Activated B cell treated with CpG ODN at 0.5 μM for 24 hours (primary cell): Measurements from ENCODE around the gene IFI35. TPM values are rescaled to one million over a fixed set of nuclear protein-coding genes. Genes with fewer than 3 reads are reported as not detected.

Source experiments
- ATAC-seq: fragments of 200-7000 bp; cut with Tn5 transposase; one replicate; pipeline ENCODE4 v1.10.0; 2021; ENCODE audit warnings: low read depth, mild to moderate bottlenecking, moderate library complexity
- CTCF ChIA-PET: fragments of 350-600 bp; sonication (Branson Sonifier 250); formaldehyde crosslinking; loops from one replicate; lab custom pipeline; 2021; ENCODE audit warnings: antibody characterized with exemption; lab: Charles Lee
- POLR2A ChIA-PET: fragments of 350-600 bp; sonication (Branson Sonifier 250); formaldehyde crosslinking; loops from one replicate; lab custom pipeline; 2021; ENCODE audit warnings: antibody characterized with exemption; lab: Charles Lee
- DNase-seq: peaks from one replicate; pipeline ENCODE4 v3.0.0; 2022
- H3K27ac Mint-ChIP-seq: one replicate; pipeline ENCODE4 v1.8.0; 2020; ENCODE audit warnings: mixed read lengths
- H3K27me3 Mint-ChIP-seq: one replicate; pipeline ENCODE4 v1.8.0; 2021; ENCODE audit warnings: mixed read lengths
- H3K36me3 Mint-ChIP-seq: one replicate; pipeline ENCODE4 v1.8.0; 2021; ENCODE audit warnings: low read depth, mixed read lengths
- H3K4me1 Mint-ChIP-seq: one replicate; pipeline ENCODE4 v1.8.0; 2021; ENCODE audit warnings: mixed read lengths
- H3K4me3 Mint-ChIP-seq: one replicate; pipeline ENCODE4 v1.8.0; 2020; ENCODE audit warnings: mild to moderate bottlenecking, mixed read lengths
- H3K9me3 Mint-ChIP-seq: one replicate; pipeline ENCODE4 v1.8.0; 2020; ENCODE audit warnings: mixed read lengths
- intact Hi-C: fragments of 100-400 bp; cut with micrococcal nuclease; formaldehyde crosslinking; loops from one replicate; pipeline ENCODE4 v1.15.1; 2024
- total RNA-seq: library from RNA; stranded (reverse); gene quantifications from 2 replicates; pipeline ENCODE4 v1.2.3, GENCODE V29; 2022
- TF ChIP-seq, protein P1 (sequence below): fragments of 200-600 bp; IDR thresholded peaks from one replicate; pipeline ENCODE4 v1.8.0; 2022; ENCODE audit warnings: antibody characterized with exemption, mild to moderate bottlenecking

IFI35 gene
- total RNA-seq, 1 donor from 2014 or later = 50.5 TPM

DNA sequence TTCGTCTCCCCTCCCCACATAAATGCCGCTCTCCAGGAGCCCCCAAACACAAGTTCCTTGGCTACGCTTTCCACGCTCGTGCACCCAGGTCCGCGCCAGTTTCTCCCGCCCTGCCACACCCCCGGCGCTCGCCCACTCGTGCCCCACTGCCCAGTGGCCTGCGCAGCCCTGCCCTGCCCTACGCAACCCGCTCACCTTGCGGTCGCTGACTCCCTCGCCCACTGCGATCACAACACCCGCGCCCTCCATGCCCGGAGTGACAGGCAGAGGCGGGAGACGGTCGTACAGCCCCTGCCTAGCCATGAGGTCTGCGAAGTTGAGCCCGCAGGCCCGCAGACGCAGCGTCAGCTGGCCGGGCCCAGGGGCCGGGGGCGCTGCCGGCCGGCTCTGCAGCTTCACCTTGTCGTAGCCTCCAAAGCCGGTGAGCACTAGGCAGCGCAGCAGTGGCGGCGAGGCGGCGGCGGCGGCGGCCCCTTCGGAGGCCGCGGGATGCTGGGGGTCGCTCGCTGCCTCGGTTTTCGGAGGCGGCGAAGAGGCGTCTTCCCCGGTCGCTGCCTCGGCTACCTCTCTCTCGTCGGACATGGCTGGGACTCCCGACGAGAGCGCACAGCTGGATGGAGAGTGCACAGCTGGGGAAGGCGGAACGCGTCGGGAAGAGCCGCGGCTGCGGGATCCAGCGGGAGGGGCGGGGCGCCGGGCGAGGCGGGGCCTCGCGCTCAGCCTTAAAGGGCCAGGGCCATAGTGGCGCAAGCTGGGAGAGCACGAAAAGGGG, 15.3 kb downstream of the IFI35 start, which contains the start of gene VAT1:
Gene VAT1, minus strand, starts transcription at position 645 of the 772 bp plus-strand sequence. Its CDS starts 63 bp downstream, at position 582.
- CTCF ChIA-PET = interaction anchor here (0.9 kb wide), 1 partner anchor 24 kb away, joined by 3 read pairs; the partner anchor contains the start of gene RPL27
- Mint-ChIP-seq H3K27me3 (no peaks in the 10 kb centered on the region), H3K9me3 (no peaks in the 10 kb centered on the region), H3K4me3 (peak within 1 kb of the TSS; percentile 92), H3K36me3 (peaks cover 11% of the 10 kb centered on the region), H3K27ac (peak within 1 kb of the TSS; percentile 78), H3K4me1 (peaks cover 24% of the 10 kb centered on the region)
- ATAC-seq = peak; percentile 46
- TF ChIP-seq, protein P1, sequence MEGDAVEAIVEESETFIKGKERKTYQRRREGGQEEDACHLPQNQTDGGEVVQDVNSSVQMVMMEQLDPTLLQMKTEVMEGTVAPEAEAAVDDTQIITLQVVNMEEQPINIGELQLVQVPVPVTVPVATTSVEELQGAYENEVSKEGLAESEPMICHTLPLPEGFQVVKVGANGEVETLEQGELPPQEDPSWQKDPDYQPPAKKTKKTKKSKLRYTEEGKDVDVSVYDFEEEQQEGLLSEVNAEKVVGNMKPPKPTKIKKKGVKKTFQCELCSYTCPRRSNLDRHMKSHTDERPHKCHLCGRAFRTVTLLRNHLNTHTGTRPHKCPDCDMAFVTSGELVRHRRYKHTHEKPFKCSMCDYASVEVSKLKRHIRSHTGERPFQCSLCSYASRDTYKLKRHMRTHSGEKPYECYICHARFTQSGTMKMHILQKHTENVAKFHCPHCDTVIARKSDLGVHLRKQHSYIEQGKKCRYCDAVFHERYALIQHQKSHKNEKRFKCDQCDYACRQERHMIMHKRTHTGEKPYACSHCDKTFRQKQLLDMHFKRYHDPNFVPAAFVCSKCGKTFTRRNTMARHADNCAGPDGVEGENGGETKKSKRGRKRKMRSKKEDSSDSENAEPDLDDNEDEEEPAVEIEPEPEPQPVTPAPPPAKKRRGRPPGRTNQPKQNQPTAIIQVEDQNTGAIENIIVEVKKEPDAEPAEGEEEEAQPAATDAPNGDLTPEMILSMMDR = no peak
- intact Hi-C loops = loop anchor here (1.0 to 5.0 kb wide), 4 partner anchors 15 to 190 kb away; partner anchors contain the start of genes BRCA1, IFI35, RPL27 and TMEM106A
- POLR2A ChIA-PET = interaction anchor here (0.6 to 2.5 kb wide), 15 partner anchors 9 to 1099 kb away, joined by 3 to 22 read pairs (median 5); partner anchors contain the start of genes BRCA1, IFI35, RPL27 and TMEM106A
- peak; percentile 66 for DNase-seq

DNA sequence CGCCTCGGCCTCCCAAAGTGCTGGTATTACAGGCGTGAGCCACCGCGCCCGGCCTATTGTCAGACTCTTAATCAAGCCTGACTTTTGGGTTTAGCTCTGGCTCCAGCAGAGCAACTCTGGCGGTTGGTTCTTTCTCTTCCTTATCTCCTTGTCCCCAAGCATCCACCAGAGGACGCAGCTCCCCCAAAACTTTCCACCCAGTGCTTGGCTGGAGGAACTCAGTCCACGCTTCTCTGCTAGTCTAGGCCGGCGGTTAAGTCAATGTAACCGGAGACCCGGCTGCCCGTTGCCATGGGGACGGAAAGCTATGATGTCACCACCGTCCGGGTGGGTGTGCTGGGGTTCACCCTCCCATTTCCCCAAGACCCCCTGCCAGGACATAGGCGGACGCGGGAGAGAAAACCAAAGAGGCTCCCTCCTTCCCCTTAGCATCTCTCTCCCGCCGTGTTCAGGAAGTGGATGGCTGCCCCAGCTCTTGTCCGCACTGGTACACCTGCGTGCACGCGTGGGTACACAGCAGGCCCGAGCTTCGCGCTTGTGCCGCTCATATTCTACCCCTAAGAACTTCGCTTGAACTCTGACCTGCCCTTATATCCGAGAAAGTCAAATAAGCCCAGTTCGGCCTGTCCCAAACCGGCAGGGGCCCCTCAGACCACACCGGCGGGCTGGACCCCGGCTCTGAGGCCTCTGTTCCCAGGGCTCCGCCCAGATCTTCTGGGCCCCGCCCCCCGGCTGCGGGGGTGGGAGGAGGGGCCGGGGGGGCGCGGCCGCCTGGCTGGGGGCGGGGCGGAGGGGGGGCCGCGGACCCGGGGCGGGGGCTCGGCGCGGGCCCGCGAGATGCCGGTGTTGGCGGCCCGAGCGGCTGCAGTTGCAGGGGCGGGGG, 18.1 kb downstream of the IFI35 start, which contains the start of gene RND2:
Gene RND2, plus strand, starts transcription at position 825 of the 883 bp plus-strand sequence. CDS start 117 bp downstream, outside the sequence.
- intact Hi-C loops = loop anchor here (1.0 to 5.0 kb wide), 5 partner anchors 146 to 459 kb away; partner anchors contain the start of genes DHX8 and TMEM106A
- Mint-ChIP-seq H3K27ac (peak within 1 kb of the TSS; percentile 87), H3K4me3 (peak within 1 kb of the TSS; percentile 92), H3K9me3 (no peaks in the 10 kb centered on the region), H3K36me3 (peaks cover 6% of the 10 kb centered on the region), H3K27me3 (no peaks in the 10 kb centered on the region), H3K4me1 (peaks cover 24% of the 10 kb centered on the region)
- DNase-seq = peak; percentile 79
- POLR2A ChIA-PET = interaction anchor here (0.6 to 3.8 kb wide), 17 partner anchors 9 to 459 kb away, joined by 3 to 53 read pairs (median 7); partner anchors contain the start of genes BECN1, BRCA1, DHX8 and IFI35
- peak; percentile 65 for ATAC-seq
- CTCF ChIA-PET = interaction anchor here (0.5 to 2.3 kb wide), 5 partner anchors 12 to 200 kb away, joined by 3 to 8 read pairs (median 4); partner anchors contain the start of genes RPL27 and TMEM106A
- TF ChIP-seq, protein P1 = no peak

DNA sequence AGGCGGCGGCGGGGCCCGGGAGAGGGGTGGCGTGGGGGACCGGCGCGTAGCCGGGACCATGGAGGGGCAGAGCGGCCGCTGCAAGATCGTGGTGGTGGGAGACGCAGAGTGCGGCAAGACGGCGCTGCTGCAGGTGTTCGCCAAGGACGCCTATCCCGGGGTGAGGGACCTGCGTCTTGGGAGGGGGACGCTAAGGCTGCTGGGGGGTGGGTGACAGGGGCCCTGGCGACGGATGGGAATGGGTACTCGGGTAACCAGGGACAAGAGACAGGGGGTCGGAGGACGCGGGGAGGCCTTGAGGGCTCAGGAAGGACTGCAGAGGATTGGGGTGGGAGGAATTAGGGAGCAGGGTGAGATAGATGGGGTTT, 18.7 kb downstream of the IFI35 start:
- Mint-ChIP-seq H3K27ac (no peak overlapping the region), H3K27me3 (no peaks in the 10 kb centered on the region), H3K36me3 (peaks cover 6% of the 10 kb centered on the region), H3K9me3 (no peaks in the 10 kb centered on the region), H3K4me1 (peaks cover 24% of the 10 kb centered on the region), H3K4me3 (peak overlapping the region; percentile 73)
- CTCF ChIA-PET = interaction anchor here (0.5 to 2.3 kb wide), 2 partner anchors 27 to 199 kb away, joined by 3 to 8 read pairs; partner anchors contain the start of gene RPL27
- POLR2A ChIA-PET = interaction anchor here (1.1 to 3.8 kb wide), 9 partner anchors 27 to 458 kb away, joined by 4 to 53 read pairs (median 13); partner anchors contain the start of genes BRCA1, DHX8, NBR1 and RPL27
- ATAC-seq (no peak), DNase-seq (no peak)
- intact Hi-C loops = no loop called here
- TF ChIP-seq, protein P1 = no peak

DNA sequence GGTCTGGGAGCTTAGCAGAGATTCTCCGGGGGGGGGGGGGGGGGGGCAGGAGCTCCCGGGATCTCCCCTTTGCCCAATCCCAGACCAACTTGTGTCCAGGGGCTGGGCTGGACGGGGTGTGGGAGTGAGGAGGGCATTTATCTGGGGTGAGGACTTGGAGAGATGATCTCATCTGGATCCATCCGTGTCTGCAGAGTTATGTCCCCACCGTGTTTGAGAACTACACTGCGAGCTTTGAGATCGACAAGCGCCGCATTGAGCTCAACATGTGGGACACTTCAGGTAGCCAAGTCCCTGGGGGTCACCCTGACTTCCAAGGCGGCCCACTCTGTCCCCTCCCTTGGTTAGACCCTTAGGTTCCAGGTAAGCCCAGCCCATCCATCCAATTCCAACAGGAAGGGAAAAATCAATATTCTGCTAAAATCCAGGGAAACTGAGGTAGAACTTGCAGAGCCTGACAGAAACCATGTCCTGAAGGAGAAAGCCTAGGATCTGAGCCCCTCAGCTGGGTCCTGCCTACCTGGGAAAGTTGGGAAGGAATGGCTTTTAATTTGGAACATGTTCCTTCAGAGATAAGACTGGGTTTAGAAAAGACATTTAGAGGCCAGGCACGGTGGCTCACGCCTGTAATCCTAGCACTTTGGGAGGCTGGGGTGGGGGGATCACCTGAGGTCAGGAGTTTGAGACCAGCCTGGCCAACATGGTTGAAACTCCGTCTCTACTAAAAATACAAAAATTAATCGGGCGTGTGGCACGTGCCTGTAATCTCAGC, 19.4 kb downstream of the IFI35 start:
- Mint-ChIP-seq H3K4me1 (peaks cover 22% of the 10 kb centered on the region), H3K36me3 (peaks cover 6% of the 10 kb centered on the region), H3K4me3 (peak overlapping the region; percentile 38), H3K27me3 (no peaks in the 10 kb centered on the region), H3K27ac (peak overlapping the region; percentile 50), H3K9me3 (no peaks in the 10 kb centered on the region)
- DNase-seq = no peak
- CTCF ChIA-PET = interaction anchor here (2.3 kb wide), 1 partner anchor 28 kb away, joined by 8 read pairs; the partner anchor contains the start of gene RPL27
- intact Hi-C loops = no loop called here
- TF ChIP-seq, protein P1 = no peak
- POLR2A ChIA-PET = interaction anchor here (0.7 to 3.8 kb wide), 5 partner anchors 99 to 519 kb away, joined by 3 to 53 read pairs (median 7); partner anchors contain the start of genes BRCA1, DHX8 and TMEM106A
- no peak for ATAC-seq
